TTC549 (cell line): ENCODE data around the gene TRAF3.

ENCODE experiments used
- FAIRE-seq: peaks from 2 replicates; lab custom pipeline; 2012; peaks lifted over from hg19 to GRCh38; lab: Jason Lieb, UNC

TRAF3 gene

GRCh38 chr14:102778338-102779083 lies 1.3 kb downstream of the TRAF3 start:
- FAIRE-seq: no peak

GRCh38 chr14:102779084-102779462 lies 1.8 kb downstream of the TRAF3 start:
- no peak for FAIRE-seq

DNA sequence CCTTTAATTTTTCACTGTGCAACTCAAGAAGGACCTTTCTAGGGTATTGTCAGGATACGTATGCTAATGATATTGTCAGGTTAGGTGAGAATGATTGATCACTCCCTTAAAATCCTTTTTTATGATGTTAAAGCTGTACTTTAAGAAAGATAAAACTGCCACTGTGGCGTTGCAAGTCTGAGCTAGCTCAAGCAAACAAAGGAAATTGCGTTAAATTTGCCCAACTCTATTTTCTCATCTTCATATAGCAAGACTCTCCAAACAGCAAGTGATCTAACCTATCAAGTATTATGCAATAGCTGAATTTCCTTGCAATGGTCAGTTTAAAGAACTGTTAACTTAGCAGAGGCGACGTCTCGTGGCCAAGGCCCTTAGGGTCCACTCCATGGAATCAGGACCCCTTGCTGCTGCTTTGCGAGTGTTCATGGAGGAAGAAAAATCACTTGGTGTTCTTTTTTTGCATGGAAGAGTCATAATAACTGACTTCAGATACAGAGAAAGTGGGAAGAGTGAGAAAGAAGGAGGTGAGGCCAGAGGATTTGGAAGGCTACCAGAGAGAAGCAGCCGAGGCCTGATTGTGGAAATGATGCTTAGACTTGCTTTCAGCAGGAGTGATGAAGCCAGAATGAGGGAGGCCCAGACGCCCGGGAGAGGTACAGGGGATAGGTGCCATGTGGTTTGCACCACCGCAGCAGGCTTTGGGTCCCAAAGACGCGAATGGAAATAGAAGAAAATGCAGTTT lies 2.5 kb downstream of the TRAF3 start:
- FAIRE-seq: no peak

GRCh38 chr14:102781063-102781462 lies 3.8 kb downstream of the TRAF3 start:
- FAIRE-seq: no peak

DNA sequence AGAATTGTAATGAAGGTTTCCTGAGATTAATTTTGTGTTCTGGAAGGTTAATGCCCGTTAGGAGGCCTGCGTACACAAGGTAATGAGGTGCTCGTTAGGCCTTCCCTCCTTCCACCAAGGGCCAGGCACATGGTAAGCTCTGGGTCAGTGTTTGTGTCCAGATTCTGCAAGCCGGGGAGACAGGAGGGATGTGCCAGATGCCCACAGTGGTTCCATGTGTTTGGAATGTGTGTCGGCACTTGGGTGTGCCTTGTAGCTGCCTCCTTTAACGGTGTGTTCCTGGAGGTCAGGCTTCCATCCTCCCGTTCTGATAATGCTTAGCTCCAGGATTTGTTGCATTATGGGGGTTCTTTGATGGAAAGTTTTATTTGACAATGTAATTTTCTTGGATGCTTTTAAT lies 5.7 kb downstream of the TRAF3 start:
- no peak for FAIRE-seq

DNA sequence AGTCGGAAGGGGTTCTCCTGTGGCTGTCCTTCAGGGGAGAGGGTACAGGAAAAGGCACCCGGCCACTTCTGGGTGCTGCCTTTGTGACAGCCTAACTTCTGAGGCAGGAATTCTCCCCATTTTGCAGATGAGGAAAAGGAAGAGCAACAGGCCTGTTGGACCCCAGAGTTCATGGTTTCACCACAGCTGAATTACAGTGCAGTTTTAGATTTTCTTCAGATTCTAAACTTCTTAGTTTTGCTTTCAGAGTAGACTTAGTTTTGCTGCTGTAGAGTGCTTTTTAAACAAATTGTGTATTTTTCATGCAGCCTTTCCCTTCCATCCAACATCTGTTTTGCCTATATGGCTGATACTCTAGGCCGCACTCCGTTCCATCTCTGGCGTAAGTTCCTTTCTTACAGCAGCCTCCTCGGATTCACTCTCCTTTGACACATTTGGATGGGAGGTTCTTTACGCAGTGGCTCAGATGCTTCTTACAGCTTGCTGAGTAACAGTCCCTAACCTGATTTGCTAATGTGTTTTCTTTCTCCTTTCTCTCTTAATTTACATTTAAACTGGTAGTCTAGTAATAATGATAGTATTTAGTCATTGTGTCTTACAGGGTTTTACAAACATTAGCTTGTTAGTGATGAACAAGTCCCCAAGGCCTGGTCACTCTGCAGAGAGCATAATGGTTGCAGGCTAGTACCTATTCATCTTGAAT lies 7.8 kb downstream of the TRAF3 start:
- no peak for FAIRE-seq

DNA sequence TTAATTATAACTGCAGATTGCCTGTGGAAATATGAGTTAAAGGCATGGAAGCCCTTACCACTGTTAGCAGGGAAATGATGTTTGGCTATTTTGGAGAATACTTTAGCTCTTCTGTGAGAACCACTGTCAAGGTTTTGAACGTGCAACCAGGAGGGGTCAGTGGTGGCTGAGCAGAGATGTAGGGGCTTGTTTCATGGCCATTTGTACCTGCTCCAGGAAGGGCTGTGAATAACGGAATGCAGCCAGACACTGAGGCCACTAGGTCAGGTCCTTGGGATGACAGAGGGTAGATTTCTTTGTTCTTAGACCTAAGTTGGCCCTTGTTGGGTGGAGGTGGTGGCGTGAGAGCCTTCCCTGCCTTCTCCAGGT lies 8.3 kb downstream of the TRAF3 start:
- no peak for FAIRE-seq

DNA sequence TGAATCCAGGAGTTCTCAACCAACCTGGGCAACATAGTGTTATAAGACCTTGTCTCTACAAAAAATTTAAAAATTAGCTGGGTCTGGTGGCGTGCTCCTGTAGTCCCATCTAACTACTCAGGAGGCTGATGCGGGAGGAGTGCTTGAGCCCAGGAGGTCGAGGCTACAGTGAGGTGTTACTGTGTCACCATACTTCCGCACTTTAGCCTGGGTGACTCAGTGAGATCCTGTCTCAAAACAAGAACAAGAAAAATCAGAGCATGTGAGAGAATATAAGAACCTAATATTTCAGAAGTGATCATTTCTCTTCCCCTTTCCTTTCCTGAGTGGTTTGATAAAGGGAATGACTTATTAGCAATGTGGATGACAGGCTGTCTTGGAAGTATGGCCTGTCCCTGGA lies 9.5 kb downstream of the TRAF3 start:
- FAIRE-seq: no peak

DNA sequence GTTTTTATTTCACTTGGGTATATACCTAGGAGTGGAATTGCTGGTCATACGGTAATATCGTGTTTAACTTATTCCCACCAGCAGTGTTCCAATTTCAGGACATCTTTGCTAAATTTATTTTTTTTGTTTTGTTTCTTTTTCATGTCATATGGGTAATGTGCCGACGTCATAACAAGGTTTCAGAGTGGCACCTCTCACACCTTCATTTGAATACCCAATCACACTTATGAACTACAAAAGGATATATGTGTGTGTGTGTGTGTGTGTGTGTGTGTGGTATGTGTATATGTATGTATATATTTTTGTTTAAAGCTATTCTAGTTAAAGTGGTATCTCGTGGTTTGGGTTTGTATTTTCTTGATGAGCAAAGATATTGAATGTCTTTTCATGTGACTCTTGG lies 12.1 kb downstream of the TRAF3 start:
- FAIRE-seq: no peak

GRCh38 chr14:102793531-102794328 lies 16.5 kb downstream of the TRAF3 start:
- FAIRE-seq: no peak

DNA sequence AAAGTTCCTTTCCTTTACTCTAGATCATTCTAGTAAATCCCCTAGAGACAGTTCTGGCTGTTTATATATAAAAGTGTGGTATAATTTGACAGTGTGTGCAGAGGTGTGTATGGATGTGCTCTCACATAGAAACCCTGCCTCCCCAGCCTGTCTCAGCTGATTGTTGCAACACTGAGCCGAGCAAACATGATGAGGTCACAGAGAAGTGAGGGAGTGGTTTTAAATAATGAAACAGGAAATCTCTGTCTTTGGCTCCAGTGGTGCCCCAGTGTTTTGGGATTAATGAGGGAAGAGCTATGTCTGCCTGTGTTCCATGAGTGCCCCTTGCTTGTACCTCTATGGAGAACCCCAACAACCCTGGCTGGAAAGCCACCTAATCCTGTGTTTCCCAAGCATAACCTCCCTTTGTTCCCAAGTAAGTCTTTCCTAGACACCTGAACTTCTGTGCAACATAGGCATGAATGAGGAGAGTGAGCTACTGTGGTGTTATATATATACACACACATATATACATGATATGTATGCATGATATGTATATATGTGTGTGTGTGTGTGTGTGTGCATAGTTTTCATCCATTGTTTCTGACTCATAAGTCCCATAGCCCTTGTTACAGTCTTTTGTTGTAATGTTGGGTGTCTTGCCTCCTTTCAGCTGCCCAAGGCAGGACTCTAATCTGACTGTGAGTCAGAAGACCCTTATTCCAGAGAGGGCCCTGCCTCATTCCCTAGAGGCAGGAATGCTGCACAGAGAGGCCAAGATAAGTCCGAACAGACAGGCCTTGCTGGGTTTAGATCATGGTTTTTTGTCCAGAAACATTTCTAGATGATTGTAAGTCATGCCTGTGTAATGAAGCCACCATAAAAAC lies 18.0 kb downstream of the TRAF3 start:
- no peak for FAIRE-seq

DNA sequence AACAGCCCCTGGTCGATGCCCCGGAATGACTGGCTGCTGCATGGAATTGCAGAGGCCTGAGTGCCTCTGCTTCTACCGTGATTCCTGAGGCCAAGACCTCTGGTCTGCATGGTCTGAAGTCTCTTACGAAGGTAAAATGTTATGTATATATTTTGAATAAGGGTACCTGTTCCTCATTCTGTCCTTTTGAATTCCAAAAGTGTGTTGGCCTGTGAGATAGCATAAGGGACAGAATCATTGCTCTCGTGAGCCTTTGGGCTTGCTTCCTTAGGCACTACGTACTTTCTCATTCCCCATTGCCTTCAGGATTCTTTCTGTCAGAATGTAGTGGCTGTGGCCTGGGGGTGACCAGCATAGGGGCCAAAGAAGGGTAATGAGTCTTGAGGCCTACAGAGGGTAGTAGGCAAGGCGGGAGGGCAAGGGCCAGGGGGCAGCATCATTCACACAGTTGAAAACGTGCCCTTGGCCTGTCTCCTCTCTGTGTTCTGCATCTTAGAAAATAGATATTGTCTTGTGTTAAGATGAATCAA lies 19.5 kb downstream of the TRAF3 start:
- no peak for FAIRE-seq

DNA sequence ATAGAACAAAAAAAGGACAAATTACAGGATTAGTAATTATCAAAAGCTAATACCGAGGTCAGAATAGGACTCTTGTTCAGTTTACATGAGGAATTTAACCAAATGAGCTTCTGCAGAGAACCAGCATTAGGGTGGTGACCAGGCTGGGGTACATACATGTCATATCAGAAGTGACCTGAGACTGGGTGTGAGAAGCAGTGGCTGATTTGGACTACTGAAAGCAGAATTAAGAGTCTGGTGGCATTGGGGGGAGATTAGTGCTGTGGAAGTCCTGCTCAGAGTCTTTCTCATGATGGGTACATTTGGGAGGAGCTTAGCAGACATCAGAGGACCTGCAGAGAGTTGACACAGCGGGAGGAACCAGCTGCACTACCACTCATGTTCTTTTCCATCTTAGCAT lies 21.7 kb downstream of the TRAF3 start:
- FAIRE-seq: no peak

- FAIRE-seq: no peak
Observed at GRCh38 chr14:102799684-102800562, 22.7 kb downstream of the TRAF3 start.

GRCh38 chr14:102802834-102803523 lies 25.7 kb downstream of the TRAF3 start:
- no peak for FAIRE-seq

DNA sequence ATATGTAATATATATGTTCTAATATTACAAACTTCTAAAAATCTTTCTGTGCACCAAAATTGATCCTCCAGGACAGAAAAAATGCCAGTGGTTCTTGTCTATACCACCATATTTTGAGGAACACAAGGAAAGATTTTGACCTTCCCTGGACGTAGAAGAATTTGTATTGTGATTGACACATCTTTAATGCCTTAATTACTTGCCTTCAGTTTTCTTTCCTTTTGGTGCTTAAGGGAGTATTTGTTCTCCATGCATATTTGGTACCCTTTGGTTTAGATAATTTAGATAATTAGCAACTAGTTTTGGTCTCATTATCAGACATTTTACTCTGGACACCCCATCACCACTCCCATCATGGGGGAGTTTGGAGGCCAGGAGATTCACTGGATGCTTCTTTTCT lies 27.6 kb downstream of the TRAF3 start:
- FAIRE-seq: no peak

DNA sequence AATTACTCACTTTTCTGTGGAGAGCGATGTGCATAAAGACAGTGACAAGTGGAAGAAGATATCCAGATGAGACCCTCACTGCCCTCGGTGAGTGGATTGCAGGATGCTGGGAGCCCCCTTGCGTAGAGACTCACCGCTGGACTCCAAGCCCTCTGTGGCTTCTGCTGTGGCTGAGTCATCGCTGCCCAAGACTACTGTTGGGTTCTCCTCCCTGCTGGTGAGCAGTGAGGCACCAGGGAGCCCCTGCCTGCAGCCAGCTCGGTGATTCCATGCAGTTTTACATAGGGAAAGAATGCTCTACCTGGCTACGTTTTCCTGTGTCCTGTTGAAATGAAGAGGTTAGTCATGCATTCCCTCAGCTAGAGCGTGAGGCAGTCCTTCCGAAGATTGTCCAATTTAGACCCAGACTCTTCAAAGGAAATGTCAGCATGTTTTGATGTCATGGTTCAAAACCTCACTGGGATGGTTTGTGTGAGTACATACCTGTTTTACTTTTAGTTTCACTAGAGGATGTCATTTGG lies 28.2 kb downstream of the TRAF3 start:
- no peak for FAIRE-seq

DNA sequence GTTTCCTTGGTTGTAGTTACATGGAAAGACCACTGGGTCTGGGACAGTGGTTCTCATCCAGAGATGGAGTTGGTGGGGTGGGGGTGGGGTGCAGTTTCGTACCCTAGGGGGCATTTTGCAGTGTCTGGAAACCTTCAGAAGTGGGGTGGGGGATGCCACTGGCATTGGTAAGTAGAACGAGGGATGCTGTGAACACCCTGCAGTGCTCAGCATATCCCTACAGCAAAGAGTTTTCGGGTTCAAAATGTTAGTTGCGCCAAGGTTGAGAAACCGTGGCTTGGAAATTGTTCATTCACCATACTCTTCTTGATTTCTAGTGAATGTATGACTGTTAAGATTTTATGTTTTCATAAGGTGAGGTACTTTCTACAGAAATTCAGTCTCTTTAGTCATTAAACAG lies 28.7 kb downstream of the TRAF3 start:
- FAIRE-seq: no peak

- FAIRE-seq: no peak
Observed at GRCh38 chr14:102806447-102806846, 29.2 kb downstream of the TRAF3 start.
